CD4-positive, alpha-beta T cell treated with Interleukin-1 beta for 1 hour (primary cell): ENCODE results near the gene ZC2HC1C.
"Not testable (repeated sequence)": the region's sequence is repeated elsewhere in the genome, so short reads cannot be mapped to it uniquely, and the experiment has no call there.

Experiments used
- DNase-seq, 2 donors: peaks; one replicate each; pipeline ENCODE4 v3.0.0-alpha.2; 2020 to 2022

Gene ZC2HC1C

DNA sequence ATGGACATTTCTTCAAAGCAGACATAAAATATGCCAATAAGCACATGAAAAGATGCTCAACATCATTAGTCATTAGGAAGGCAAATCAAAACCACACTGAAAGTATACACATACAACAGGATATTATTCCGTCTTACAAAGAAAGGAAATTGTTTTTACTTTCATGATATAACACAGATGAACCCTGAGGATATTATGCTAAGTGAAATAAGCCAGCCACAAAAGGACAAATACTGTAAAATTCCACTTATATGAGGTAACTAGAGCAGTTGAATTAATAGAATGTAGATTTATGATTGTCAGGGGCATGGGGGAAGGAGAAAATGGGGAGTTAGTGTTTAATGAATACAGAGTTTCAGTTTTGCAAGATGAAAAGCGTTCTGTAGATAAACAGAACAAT, 9.8 kb upstream of the ZC2HC1C start:
- no peak for DNase-seq

DNA sequence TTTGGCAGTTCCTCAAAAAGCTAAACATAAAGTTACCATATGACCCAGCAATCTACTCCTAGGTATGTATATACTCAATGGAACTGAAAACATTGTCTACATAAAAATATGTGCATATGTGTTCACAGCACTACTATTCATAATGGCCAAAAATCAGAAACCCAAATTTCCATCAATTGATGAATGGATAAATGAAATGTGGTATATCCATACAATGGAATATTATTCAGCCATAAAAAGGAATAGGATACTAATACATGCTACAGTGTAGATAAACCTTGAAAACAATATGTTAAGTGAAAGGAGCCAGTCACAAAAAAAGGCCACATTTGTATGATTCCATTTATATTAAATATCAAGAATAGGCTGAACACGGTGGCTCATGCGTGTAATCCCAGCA, 9.0 kb upstream of the ZC2HC1C start:
- DNase-seq, result no peak

DNA sequence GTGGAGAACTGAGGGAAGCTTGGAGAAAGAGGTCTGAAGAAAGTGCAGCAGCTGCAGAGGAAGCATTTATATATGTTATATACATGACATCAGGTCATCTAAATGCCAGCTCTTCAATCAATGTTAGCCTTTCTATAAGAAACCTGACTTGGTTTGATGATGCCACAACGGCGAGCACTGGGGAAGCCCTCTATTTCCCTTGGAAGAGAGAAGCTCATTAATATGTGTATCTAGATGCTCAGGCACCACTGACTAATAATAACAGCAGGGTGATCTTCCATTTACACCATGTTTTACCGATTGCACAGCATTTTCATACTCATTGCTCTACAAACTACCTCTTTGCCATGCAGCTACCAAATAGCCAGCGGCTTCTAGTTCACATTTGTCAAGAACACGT, 6.4 kb upstream of the ZC2HC1C start:
- no peak for DNase-seq

- DNase-seq, result peak; percentile 90 to 92
These were observed 5.8 kb upstream of the ZC2HC1C start, which contains the start of gene ACYP1 for GRCh38 chr14:75063491-75064204. Gene ACYP1 (minus strand): TSS chr14:75064024. CDS start chr14:75063553, 471 bp downstream.

GRCh38 chr14:75064205-75064567, 5.3 kb upstream of the ZC2HC1C start:
- no peak for DNase-seq

DNA sequence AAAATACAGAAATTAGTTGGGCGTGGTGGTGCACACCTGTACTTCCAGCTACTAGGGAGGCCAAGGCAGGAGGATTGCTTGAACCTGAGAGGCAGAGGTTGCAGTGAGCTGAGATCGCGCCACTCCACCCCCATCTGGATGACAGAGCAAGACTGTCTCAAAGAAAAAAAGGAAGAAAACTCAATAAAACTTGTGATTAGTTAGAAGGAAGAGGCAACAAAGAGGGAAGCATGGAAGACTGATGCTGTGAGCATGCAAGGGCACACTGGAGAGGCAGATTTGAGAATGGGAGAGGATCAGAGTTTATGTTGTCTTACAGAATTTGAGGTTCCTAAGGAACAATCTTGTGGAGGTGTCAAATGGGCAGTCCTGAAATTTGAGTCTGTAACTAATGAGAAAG, 2.8 kb upstream of the ZC2HC1C start:
- DNase-seq, result no peak

DNA sequence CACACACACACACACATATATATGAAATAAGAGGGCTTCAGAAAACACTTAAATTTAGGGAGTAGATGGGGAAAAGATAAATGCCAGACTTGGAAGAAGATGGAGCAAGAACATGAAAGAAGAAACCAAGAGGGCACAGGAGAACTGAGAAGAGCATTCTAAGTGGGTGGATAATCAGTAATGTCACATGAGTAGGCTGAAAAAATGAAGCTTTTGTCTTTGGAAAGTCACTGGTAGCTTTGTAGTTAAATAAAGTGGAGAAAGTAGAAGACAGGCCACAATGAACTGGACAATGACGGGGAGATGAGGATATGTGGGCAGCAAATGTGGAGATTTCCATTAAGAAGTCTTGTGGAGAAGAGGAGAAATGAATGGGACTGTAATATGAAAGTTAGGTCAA, 2.2 kb upstream of the ZC2HC1C start:
- no peak for DNase-seq

- DNase-seq, result not testable (repeated sequence)
These were observed 1.7 kb upstream of the ZC2HC1C start for GRCh38 chr14:75067765-75068164.

- no peak for DNase-seq
These were observed 934 bp upstream of the ZC2HC1C start for GRCh38 chr14:75068294-75069120.

GRCh38 chr14:75069811-75070145, 337 bp downstream of the ZC2HC1C start:
- DNase-seq, result no peak

- no peak for DNase-seq
These were observed 942 bp downstream of the ZC2HC1C start for GRCh38 chr14:75070383-75070782.

GRCh38 chr14:75077794-75078193, 8.4 kb downstream of the ZC2HC1C start:
- DNase-seq, result no peak

DNA sequence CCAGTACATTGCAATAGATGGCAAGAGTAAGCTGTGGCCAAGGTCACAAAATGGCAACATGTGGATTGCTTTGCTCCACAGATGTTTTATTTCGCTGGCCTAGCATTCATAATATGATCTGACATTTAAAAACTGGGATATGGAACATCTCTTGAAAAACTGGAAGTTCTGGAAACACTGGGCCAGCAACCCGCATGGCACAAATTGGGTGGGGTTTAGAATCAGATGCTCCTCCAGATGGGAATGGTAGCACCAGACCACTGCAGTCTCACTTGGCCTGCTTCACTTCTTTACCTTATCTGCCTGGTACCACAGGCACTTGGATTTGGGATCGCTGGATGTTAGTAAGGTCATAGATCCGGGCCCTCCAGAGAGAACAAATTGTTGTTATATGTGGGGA, 10.1 kb downstream of the ZC2HC1C start:
- no peak for DNase-seq

- no peak for DNase-seq
These were observed 12.3 kb downstream of the ZC2HC1C start for GRCh38 chr14:75081660-75082229.

DNA sequence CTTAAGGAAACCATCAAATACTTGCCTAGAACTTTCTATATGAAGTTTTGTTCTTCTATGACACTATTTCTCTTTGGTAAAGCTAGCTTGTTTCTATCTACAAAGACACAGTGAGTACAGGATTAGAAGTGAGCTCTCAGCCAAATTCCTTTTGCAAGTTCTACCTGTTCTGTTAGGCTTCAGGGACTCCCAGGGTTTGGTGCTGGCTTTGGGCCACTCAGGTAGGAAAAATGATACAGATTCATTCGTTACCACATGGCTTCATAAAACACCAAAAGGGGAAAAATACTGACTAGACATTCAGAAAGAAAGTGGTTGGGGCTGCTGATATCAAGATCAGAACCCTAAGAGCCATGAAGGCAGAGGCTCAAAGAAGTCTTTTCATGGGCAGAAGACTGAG, 13.8 kb downstream of the ZC2HC1C start:
- no peak for DNase-seq

GRCh38 chr14:75084513-75084912, 15.1 kb downstream of the ZC2HC1C start:
- no peak for DNase-seq

DNA sequence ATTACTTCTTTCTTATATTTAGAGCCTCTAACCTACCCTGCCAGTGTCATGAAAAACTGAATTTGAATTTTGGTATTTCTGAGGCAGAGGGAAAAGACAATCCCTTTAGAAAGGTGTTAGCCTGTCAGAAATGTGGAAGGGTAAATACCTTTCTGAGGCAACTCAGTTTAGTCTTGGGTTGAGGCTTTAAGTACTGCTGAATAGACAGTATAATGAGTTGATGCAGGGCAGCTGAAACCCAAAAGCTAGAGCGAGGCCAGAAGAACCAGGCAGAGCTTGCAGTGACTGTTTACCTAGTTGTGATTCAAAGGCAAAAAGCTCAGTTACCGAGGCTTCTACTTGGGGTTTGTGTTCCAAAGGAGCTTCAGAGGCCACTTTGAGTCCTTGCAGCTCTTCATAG, 18.7 kb downstream of the ZC2HC1C start:
- no peak for DNase-seq

GRCh38 chr14:75088566-75089373, 19.3 kb downstream of the ZC2HC1C start:
- DNase-seq, result peak; percentile 21 to 62

DNA sequence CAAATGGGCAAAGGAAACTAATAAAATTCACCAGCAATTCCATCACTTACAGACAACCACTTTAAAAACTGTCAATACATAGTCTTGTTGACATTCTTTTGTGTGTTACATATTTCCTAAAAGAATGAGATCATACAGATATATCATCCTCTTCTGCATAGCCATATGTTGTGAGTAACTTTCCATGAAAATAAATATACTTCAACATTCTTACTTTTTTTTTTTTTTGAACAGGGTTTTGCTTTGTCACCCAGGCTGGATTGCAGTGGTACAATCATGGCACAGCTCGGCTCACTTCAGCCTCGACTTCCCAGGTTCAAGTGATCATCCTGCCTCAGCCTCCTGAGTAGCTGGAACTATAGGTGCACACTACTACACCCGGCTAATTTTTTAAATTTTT, 20.9 kb downstream of the ZC2HC1C start:
- DNase-seq, result no peak

DNA sequence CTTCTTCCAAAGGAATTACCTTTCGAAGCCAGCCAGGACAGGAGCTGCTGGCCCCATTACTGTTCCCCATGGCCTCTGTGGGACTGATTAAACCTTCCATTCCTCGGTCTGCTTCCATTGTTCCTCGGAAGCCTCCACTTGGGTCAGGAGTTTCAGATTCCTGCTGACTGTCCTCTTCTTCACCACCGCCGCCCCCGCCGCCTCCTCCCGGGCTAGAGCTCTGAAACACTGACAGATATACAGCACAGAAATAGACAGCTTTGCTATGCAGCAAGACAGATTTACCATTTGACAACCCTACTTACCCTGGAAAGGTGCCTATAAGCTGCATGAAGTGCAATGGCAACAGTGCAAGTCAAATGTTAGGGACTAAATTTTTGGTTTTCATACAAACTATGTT, 21.8 kb downstream of the ZC2HC1C start:
- DNase-seq, result no peak

- no peak for DNase-seq
These were observed 23.3 kb downstream of the ZC2HC1C start for GRCh38 chr14:75092698-75093097.

- no peak for DNase-seq
These were observed 25.5 kb downstream of the ZC2HC1C start for GRCh38 chr14:75094896-75095295.

DNA sequence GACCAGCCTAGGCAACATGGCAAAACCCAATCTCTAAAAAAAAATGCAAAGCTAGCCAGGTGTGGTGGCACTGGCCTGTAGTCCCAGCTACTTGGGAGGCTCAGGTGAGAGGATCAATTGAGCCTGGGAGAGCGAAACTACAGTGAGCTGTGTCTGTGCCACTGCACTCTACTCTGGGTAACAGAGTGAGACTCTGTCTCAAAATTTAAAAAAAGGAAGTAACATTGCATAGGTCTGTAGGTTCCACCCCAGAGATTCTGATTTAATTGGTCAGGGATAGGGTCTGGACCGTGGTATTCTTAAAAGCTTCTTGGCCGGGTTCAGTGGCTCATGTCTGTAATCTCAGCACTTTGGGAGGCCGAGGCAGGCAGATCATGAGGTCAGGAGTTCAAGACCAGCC, 26.2 kb downstream of the ZC2HC1C start:
- DNase-seq, result no peak
